Left ventricle myocardium inferior (tissue), 1 donor: Measurements from ENCODE around the gene ITGB7. TPM values are rescaled to one million over a fixed set of nuclear protein-coding genes. Genes with fewer than 3 reads are reported as not detected.
A peak's percentile ranks its signal among the peaks of the same experiment; 100 is the strongest.

ENCODE experiments used
- DNase-seq: peaks from one replicate; pipeline ENCODE4 v3.0.0-alpha.2; 2020
- H3K27ac ChIP-seq: fragments of 200-600 bp; replicated peaks from 2 replicates; pipeline ENCODE4 v1.8.0; 2021
- H3K27me3 ChIP-seq: fragments of 200-600 bp; 2 replicates; pipeline ENCODE4 v1.8.0; 2021; ENCODE audit warnings: low read depth
- H3K36me3 ChIP-seq: fragments of 200-600 bp; 2 replicates; pipeline ENCODE4 v1.8.0; 2021
- H3K4me1 ChIP-seq: fragments of 200-600 bp; 2 replicates; pipeline ENCODE4 v1.8.0; 2021
- H3K4me3 ChIP-seq: fragments of 200-600 bp; 2 replicates; pipeline ENCODE4 v1.8.0; 2021; ENCODE audit warnings: mild to moderate bottlenecking, moderate library complexity
- H3K9me3 ChIP-seq: fragments of 200-600 bp; replicated peaks from 2 replicates; pipeline ENCODE4 v1.8.0; 2021
- CTCF ChIP-seq: fragments of 200-600 bp; IDR thresholded peaks from 2 replicates; pipeline ENCODE4 v1.8.0; 2021; ENCODE audit warnings: antibody characterized with exemption, mild to moderate bottlenecking, borderline replicate concordance
- intact Hi-C: fragments of 100-400 bp; cut with micrococcal nuclease; formaldehyde crosslinking; loops from one replicate; pipeline ENCODE4 v1.11.0; 2022
- total RNA-seq: library from RNA; stranded (reverse); fragmentation: NEBNext Ultra II Directional; extraction: Animal tissue kit (Norgen Biotek cat#: 25700); gene quantifications from one replicate; pipeline ENCODE4 v1.2.1, GENCODE V29; 2021
- donor health status: DM: no; HTN: yes; CAD: no; lungs with severe emphysema.

Gene ITGB7
- total RNA-seq, 1 donor from 2014 or later = 1.1 TPM

- no peaks in the 10 kb centered on the region for H3K36me3 ChIP-seq
- no peak overlapping the region for H3K4me3 ChIP-seq
- no peak overlapping the region for H3K27ac ChIP-seq
- TF ChIP-seq CTCF = no peak
- H3K27me3 ChIP-seq = no peaks in the 10 kb centered on the region
- H3K4me1 ChIP-seq = peaks cover 45% of the 10 kb centered on the region
- intact Hi-C loops = no loop called here
- no peak for DNase-seq
- H3K9me3 ChIP-seq = no peaks in the 10 kb centered on the region
These were observed 20.8 kb upstream of the ITGB7 start for GRCh38 chr12:53227836-53228235.

GRCh38 chr12:53227341-53227740 lies 20.3 kb upstream of the ITGB7 start:
- TF ChIP-seq CTCF = no peak
- no peaks in the 10 kb centered on the region for H3K27me3 ChIP-seq
- no peak for DNase-seq
- H3K4me3 ChIP-seq = no peak overlapping the region
- H3K9me3 ChIP-seq = no peaks in the 10 kb centered on the region
- H3K27ac ChIP-seq = no peak overlapping the region
- peaks cover 45% of the 10 kb centered on the region for H3K4me1 ChIP-seq
- no peaks in the 10 kb centered on the region for H3K36me3 ChIP-seq
- intact Hi-C loops = no loop called here

GRCh38 chr12:53226815-53227214 lies 19.8 kb upstream of the ITGB7 start:
- no peak for DNase-seq
- H3K4me3 ChIP-seq = no peak overlapping the region
- no peaks in the 10 kb centered on the region for H3K36me3 ChIP-seq
- no peak overlapping the region for H3K27ac ChIP-seq
- no peaks in the 10 kb centered on the region for H3K27me3 ChIP-seq
- peaks cover 45% of the 10 kb centered on the region for H3K4me1 ChIP-seq
- TF ChIP-seq CTCF = no peak
- H3K9me3 ChIP-seq = no peaks in the 10 kb centered on the region
- intact Hi-C loops = no loop called here

GRCh38 chr12:53225635-53226424 lies 18.8 kb upstream of the ITGB7 start:
- no peaks in the 10 kb centered on the region for H3K27me3 ChIP-seq
- TF ChIP-seq CTCF = no peak
- intact Hi-C loops = no loop called here
- H3K36me3 ChIP-seq = no peaks in the 10 kb centered on the region
- no peak for DNase-seq
- no peak overlapping the region for H3K4me3 ChIP-seq
- peaks cover 40% of the 10 kb centered on the region for H3K4me1 ChIP-seq
- H3K27ac ChIP-seq = peak overlapping the region; percentile 100
- H3K9me3 ChIP-seq = no peaks in the 10 kb centered on the region

GRCh38 chr12:53224897-53225634 lies 18.0 kb upstream of the ITGB7 start:
- intact Hi-C loops = no loop called here
- H3K4me3 ChIP-seq = no peak overlapping the region
- no peaks in the 10 kb centered on the region for H3K36me3 ChIP-seq
- no peak for DNase-seq
- peak overlapping the region; percentile 100 for H3K27ac ChIP-seq
- no peaks in the 10 kb centered on the region for H3K9me3 ChIP-seq
- no peaks in the 10 kb centered on the region for H3K27me3 ChIP-seq
- TF ChIP-seq CTCF = no peak
- H3K4me1 ChIP-seq = peaks cover 44% of the 10 kb centered on the region
